ENCODE data around the gene SFXN5.

The SFXN5 gene

GRCh38 chr2:72952110-72952823 lies 119.2 kb downstream of the SFXN5 start:
- DNase-seq = no peak

GRCh38 chr2:72951303-72952095 lies 120.0 kb downstream of the SFXN5 start:
- no peak for DNase-seq

GRCh38 chr2:72950558-72951255 lies 120.8 kb downstream of the SFXN5 start:
- DNase-seq = no peak

GRCh38 chr2:72949642-72950041 lies 121.9 kb downstream of the SFXN5 start:
- DNase-seq = no peak

GRCh38 chr2:72949045-72949444 lies 122.5 kb downstream of the SFXN5 start:
- no peak for DNase-seq

GRCh38 chr2:72947952-72948830 lies 123.3 kb downstream of the SFXN5 start:
- no peak for DNase-seq

- no peak for DNase-seq
Measured at GRCh38 chr2:72946466-72946865, 125.0 kb downstream of the SFXN5 start.

GRCh38 chr2:72945450-72946019 lies 126.0 kb downstream of the SFXN5 start:
- DNase-seq = no peak

GRCh38 chr2:72944804-72945449 lies 126.6 kb downstream of the SFXN5 start:
- DNase-seq = no peak

- no peak for DNase-seq
Measured at GRCh38 chr2:72943540-72944395, 127.7 kb downstream of the SFXN5 start.

- no peak for DNase-seq
Measured at GRCh38 chr2:72942881-72943418, 128.6 kb downstream of the SFXN5 start.

GRCh38 chr2:72942293-72942692 lies 129.2 kb downstream of the SFXN5 start:
- no peak for DNase-seq

- DNase-seq = no peak
Measured at GRCh38 chr2:72940786-72941185, 130.7 kb downstream of the SFXN5 start.

GRCh38 chr2:72940361-72940760 lies 131.2 kb downstream of the SFXN5 start:
- no peak for DNase-seq

GRCh38 chr2:72938455-72938854 lies 133.1 kb downstream of the SFXN5 start:
- no peak for DNase-seq

GRCh38 chr2:72937356-72937669 lies 134.2 kb downstream of the SFXN5 start:
- DNase-seq = no peak

GRCh38 chr2:72936660-72937355 lies 134.7 kb downstream of the SFXN5 start:
- DNase-seq = no peak

GRCh38 chr2:72935611-72935957 lies 135.9 kb downstream of the SFXN5 start:
- no peak for DNase-seq

GRCh38 chr2:72934683-72935610 lies 136.6 kb downstream of the SFXN5 start:
- no peak for DNase-seq
